Effector memory CD4-positive, alpha-beta T cell (primary cell): ENCODE measurements around the gene FXYD5.

Experiments used
- DNase-seq, 3 donors: peaks; one replicate each; pipeline ENCODE4 v3.0.0-alpha.2; 2020
- H3K27ac ChIP-seq: 2 replicates; pipeline ENCODE4 v1.7.0; 2013; ENCODE audit warnings: mild to moderate bottlenecking, low read length, moderate library complexity; ENCODE audit not compliant: insufficient read depth, poor library complexity, severe bottlenecking
- H3K27me3 ChIP-seq: replicated peaks from 2 replicates; pipeline ENCODE4 v1.7.0; 2013; ENCODE audit warnings: mild to moderate bottlenecking, low read length; ENCODE audit not compliant: insufficient read depth, control insufficient read depth, poor library complexity, severe bottlenecking
- H3K36me3 ChIP-seq: 2 replicates; pipeline ENCODE4 v1.7.0; 2013; ENCODE audit warnings: mild to moderate bottlenecking, low read length, moderate library complexity; ENCODE audit not compliant: control insufficient read depth, insufficient read depth
- H3K4me1 ChIP-seq: 2 replicates; pipeline ENCODE4 v1.7.0; 2013; ENCODE audit warnings: low read length, mild to moderate bottlenecking; ENCODE audit not compliant: control insufficient read depth, insufficient read depth, poor library complexity, severe bottlenecking
- H3K4me3 ChIP-seq: 2 replicates; pipeline ENCODE4 v1.7.0; 2013; ENCODE audit warnings: low read length, low read depth, mild to moderate bottlenecking; ENCODE audit not compliant: insufficient read depth, poor library complexity, severe bottlenecking
- H3K9me3 ChIP-seq: 2 replicates; pipeline ENCODE4 v1.7.0; 2013; ENCODE audit warnings: mild to moderate bottlenecking, low read length, moderate library complexity; ENCODE audit not compliant: control insufficient read depth

The FXYD5 gene

DNA sequence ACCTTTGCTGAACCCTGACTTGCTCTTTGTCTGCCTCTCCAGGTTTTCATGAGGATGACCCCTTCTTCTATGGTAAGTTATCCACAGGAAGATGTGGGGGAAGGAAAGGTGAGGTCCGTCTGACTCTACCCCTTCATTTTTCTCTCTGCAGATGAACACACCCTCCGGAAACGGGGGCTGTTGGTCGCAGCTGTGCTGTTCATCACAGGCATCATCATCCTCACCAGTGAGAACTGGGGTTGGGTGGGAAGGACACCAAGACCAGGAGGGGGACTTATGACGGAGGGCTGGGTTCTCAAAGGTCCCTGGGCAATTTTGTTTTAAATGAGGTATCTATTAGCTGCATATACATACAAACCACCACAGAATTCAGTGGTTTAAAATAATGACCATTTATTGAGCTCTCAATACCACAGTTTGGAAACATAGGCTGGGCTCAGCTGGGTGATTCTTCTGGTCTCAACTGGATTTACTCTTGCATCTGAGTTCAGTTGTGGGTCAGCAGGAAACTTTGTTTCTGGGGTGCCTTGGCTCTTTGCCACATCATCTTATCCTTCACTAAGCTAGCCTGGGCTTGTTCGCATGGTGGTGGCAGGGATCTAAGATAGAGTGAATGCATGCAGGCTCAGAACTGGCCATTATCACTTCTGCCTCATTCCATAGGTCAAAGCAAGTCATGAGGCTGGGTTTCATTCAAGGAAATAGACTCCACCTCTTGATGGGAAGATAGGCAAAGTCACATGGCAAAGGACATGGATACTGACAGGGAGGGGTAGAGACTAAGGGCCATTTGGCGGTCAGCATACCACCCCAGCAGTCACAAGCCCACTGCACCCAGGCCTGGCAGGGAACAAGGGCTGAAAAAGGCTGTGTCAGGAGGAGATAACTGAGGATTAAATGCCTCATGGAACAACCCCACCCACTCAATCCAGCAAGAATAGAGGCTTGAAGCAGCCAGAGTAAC is 11.8 kb downstream of the FXYD5 start:
- H3K36me3 ChIP-seq = peaks cover 82% of the 10 kb centered on the region
- H3K27me3 ChIP-seq = no peaks in the 10 kb centered on the region
- H3K4me3 ChIP-seq = no peak overlapping the region
- peaks cover 18% of the 10 kb centered on the region for H3K4me1 ChIP-seq
- H3K27ac ChIP-seq = peak overlapping the region; percentile 29
- no peak for DNase-seq
- peaks cover 10% of the 10 kb centered on the region for H3K9me3 ChIP-seq

DNA sequence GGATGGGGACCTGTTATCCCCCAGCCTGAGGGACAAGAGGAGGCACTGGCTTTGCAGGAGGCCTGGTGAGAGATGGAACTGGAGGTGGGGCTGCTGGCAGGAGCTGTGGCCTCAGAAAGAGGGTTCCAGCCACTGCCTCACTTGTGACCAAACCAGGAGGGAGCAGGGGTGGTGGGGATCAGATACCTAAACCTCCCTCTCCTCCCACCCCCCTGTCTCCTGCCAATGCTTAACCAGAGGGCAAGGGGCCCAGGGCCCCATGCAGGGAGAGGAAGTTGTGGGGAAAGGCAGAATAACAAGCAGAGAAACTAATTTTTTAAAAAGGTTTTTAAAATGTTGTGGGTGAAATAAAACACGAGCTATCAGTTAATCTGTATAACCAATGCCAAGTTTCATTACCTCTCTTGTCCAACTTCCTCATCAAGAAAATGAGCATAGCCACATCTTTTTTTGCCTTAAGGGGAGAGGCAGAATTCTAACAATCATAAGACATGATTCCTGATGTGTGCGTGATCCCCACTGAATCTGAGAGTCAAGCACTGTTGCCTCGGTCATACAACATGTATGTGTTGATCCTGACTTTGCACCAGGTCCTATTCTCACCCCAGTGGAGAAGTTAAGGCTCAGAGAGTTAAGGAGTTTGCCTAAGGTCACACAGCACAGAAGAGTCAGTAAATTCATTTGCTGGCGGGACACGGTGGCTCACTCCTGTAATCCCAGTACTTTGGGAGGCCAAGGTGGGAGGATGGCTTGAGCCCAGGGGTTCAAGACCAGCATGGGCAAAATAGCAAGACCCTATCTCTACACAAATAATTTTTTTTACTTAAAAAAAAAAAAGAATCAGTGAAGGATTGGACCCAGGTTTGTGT is 12.9 kb downstream of the FXYD5 start:
- Histone ChIP-seq H3K27me3 (no peaks in the 10 kb centered on the region), H3K9me3 (peaks cover 10% of the 10 kb centered on the region), H3K4me3 (no peak overlapping the region), H3K4me1 (peaks cover 25% of the 10 kb centered on the region), H3K27ac (peak overlapping the region; percentile 29), H3K36me3 (peaks cover 73% of the 10 kb centered on the region)
- DNase-seq = no peak

DNA sequence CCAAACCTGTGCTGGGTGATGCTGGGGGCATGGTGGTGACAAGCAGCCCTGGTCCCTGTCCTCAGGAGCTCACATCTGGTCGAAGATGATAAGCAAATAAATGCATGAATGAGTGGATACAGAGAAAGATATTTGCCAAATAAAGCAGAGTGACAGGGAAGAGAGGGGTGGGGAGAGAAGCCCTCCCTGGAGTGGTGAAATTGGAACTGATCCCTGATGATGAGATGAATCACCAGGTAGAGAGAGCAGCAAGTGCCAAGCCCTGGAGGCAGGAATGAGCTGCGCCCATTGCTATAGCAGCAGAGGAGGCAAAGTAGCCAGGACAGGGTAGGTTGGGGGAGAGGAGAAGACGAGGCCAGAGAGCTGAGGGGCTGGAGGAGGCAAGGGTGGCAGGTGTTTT is 13.7 kb downstream of the FXYD5 start:
- Histone ChIP-seq H3K27me3 (no peaks in the 10 kb centered on the region), H3K4me1 (peaks cover 25% of the 10 kb centered on the region), H3K27ac (peak overlapping the region; percentile 29), H3K9me3 (peaks cover 10% of the 10 kb centered on the region), H3K4me3 (no peak overlapping the region), H3K36me3 (peaks cover 70% of the 10 kb centered on the region)
- DNase-seq = no peak

DNA sequence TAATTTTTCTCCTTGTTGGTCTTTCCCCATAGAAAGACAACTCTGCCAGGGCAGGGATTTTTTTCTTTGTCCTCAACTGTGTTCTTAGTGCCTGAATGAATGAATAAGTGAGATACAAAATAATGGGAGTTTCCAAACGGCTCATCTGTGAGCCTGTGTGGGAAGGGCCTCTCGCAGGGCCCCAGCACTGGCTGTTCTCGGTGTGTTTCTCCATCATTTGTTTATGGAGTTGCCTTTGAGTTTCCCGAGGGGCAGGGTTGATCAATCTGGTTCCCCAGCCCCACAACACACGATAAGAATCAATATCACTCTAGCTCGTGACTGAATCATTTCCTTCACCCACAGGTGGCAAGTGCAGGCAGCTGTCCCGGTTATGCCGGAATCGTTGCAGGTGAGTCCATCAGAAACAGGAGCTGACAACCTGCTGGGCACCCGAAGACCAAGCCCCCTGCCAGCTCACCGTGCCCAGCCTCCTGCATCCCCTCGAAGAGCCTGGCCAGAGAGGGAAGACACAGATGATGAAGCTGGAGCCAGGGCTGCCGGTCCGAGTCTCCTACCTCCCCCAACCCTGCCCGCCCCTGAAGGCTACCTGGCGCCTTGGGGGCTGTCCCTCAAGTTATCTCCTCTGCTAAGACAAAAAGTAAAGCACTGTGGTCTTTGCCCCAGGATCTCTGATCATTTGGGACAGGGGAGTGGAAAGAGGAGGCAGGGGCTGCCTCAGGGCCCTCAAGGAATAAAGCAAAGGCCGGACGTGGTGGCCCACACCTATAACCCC is 14.9 kb downstream of the FXYD5 start:
- Histone ChIP-seq H3K27ac (peak overlapping the region; percentile 21), H3K9me3 (peaks cover 10% of the 10 kb centered on the region), H3K36me3 (peaks cover 57% of the 10 kb centered on the region), H3K4me3 (no peak overlapping the region), H3K27me3 (no peaks in the 10 kb centered on the region), H3K4me1 (peaks cover 25% of the 10 kb centered on the region)
- no peak for DNase-seq

DNA sequence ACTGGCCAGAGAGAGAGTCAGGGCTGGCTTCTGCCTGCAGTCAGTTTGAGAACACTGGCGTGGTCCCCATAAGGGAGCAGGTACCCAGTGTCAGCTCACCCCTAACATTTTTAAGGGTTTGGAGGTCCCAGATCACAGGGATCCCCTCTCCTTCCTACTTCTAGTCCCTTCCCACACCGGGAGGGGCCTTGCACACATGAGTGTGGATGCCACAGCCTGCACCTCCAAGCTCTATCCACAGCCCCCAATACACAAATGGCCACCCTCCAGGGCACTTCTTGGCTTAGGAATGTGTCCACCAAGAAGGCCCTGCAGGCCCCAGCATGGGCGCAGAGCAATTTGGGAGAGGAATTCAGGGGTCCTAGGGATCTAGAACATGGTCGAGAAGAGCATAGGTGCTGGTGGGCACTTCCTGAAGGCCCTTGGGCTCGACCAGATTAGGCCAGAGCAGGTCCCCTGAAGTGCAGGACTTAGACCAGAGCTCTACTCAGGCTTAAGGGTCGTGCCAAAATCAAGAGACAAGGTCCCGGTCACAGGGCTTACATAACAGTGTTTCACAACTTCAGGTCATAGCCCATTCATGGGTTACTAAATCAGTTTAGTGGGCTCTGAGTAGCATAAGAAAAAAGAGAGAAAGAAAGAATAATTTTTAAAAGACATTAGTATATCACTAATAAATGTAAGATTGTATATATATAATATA is 16.0 kb downstream of the FXYD5 start:
- Histone ChIP-seq H3K9me3 (peaks cover 8% of the 10 kb centered on the region), H3K4me3 (no peak overlapping the region), H3K36me3 (peaks cover 46% of the 10 kb centered on the region), H3K27me3 (no peaks in the 10 kb centered on the region), H3K4me1 (peaks cover 25% of the 10 kb centered on the region), H3K27ac (peak overlapping the region; percentile 3)
- DNase-seq = no peak

DNA sequence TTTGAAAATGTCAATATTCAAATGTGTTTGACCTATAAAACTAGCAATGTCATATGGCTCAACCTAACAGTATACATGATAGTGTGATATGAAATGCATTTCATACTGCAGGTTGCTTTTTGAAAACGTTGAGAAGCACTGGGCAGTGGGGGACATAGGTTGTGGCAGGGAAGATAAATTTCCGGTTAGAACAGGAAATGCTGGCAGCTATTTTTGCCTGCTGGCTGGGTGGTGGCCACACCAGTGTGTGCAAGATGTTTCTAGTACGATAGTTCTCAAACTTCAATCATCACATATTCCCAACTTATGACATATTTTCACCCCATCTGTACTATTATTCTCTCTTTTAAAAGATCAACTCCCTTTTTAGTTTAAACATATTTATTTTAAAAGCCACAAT is 17.2 kb downstream of the FXYD5 start:
- DNase-seq = no peak
- Histone ChIP-seq H3K36me3 (peaks cover 34% of the 10 kb centered on the region), H3K27ac (no peak overlapping the region)

DNA sequence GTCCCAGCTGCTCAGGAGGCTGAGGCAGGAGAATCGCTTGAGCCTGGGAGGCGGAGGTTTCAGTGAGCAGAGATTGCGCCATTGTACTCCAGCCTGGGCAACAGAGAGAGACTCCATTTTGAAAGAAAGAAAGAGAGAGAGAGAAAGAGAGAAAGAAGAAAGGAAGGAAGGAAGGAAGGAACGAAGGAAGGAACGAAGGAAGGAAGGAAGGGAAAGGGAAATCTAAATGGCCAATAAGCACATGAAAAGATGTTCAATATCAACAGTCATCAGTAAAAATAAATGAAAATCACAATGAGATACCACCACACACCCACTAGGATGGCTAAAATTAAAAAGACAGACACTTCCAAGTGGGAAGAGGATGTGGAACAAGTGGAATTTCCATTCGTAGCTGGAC is 19.7 kb downstream of the FXYD5 start:
- no peaks in the 10 kb centered on the region for H3K27me3 ChIP-seq
- H3K36me3 ChIP-seq = peaks cover 20% of the 10 kb centered on the region
- no peak for DNase-seq
- peaks cover 10% of the 10 kb centered on the region for H3K4me1 ChIP-seq
- H3K9me3 ChIP-seq = no peaks in the 10 kb centered on the region
- no peak overlapping the region for H3K4me3 ChIP-seq
- no peak overlapping the region for H3K27ac ChIP-seq

More for the DNA sequence above, 17.2 kb downstream of the FXYD5 start:
- no peaks in the 10 kb centered on the region for H3K27me3 ChIP-seq
- peaks cover 25% of the 10 kb centered on the region for H3K4me1 ChIP-seq
- no peak overlapping the region for H3K4me3 ChIP-seq
- no peaks in the 10 kb centered on the region for H3K9me3 ChIP-seq

DNA sequence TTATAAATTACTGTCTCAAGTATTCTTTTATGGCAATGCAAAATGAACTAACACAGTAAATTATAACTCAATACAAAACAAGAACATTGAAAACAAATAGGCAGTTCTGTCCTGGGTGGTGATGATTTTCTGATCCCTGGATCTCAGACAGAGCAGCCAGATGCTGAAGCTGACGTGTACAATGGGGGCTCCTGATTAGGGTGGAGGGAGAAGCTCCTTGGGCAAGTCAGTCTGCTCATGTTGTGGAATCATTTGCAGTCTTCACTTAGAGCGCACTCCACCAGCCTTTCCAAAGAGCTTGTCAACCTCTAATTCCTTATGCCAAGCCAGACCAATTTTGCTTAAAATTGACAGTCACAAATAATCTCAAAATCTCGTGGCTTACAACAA is 21.6 kb downstream of the FXYD5 start:
- H3K36me3 ChIP-seq = peaks cover 5% of the 10 kb centered on the region
- DNase-seq = no peak
- no peak overlapping the region for H3K4me3 ChIP-seq
- no peaks in the 10 kb centered on the region for H3K27me3 ChIP-seq
- peaks cover 10% of the 10 kb centered on the region for H3K4me1 ChIP-seq
- no peak overlapping the region for H3K27ac ChIP-seq
- H3K9me3 ChIP-seq = no peaks in the 10 kb centered on the region
